Measurements from ENCODE around the gene KRT17.
"Not testable (repeated sequence)": the region's sequence is repeated elsewhere in the genome, so short reads cannot be mapped to it uniquely, and the experiment has no call there.

The KRT17 gene

DNA sequence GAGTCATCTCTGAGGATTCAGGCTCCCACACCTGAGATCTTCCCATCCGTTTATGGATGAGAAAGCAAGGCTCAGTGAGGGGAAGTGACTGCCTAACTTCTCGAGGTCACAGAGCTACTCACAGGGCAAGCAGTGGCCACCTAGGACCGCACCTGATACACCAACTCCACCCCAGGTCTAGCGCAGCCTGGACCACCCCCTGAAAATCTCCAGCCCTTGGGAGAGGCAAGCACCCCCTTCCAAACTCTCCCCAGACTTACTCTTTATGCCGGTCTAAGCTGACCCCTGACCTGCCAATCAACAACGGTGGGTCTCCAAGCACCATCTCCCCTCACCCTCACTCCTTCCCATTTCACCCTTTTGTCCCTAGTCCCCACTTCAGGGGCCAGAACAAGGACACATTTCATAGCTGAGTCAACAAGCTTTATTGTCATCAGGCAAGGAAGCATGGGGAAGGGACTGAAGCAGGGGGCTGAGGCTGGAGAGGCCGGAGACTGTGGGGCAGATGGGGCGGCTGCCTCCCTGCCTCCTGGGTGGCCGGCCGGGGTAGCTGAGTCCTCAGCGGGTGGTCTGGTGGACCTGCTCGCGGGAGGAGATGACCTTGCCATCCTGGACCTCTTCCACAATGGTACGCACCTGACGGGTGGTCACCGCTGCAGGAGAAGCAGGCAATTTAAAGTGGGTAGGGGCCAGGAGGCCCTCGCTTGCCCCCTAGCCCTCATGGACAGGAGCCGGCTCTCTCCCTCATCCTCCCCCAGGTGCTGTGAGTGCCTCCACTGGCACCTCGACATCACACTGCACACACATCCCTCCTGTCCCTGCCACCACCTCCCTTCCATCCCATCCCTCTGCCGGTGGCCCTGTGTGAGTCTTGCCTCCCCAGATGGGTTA is 5.1 kb downstream of the KRT17 start:
- DNase-seq: no peak

- DNase-seq: no peak
Observed at GRCh38 chr17:41618341-41619035, 5.9 kb downstream of the KRT17 start.

GRCh38 chr17:41617698-41618097 is 6.7 kb downstream of the KRT17 start:
- DNase-seq: no peak

- no peak for DNase-seq
Observed at GRCh38 chr17:41617136-41617535, 7.2 kb downstream of the KRT17 start.

DNA sequence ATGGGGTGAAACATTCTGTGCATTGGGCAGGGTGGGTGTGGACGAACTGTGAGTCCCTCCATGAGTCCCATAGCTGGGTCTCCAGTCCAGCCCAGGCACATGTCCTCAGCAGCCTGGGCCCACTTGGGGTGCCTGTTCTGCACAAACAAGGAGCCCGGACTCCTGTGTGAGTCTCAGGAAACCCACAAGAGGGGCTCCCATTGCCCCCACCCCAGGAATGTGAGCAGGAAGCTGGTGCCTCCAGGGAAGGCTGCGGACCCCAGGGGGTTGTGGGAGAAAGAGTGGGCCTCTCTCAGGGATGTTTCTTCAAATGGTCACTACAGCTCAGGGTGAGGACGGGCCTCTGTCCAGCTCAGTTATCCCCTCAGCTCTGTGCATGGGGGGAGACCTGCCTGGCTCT is 7.9 kb downstream of the KRT17 start:
- DNase-seq: not testable (repeated sequence)

- DNase-seq: no peak
Observed at GRCh38 chr17:41615454-41615853, 8.9 kb downstream of the KRT17 start.

DNA sequence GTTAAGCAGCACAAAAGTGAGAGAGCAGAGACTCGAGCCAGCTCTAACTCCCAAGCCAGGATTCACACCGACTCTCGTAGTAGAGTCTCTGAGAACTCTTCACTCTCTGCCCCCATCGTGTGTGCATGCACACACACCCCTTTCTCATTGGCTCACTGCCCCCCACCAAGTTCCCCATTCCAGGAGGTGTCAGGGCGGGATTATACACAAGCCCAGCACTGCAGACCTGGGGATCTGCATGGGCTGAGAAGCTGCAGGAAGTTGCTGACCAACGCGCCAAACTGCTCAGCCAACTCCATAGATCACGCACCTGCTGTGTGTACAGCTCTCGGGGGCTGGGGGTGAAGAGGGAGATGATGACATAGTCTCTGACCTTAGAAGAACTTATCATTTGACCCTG is 9.6 kb downstream of the KRT17 start:
- not testable (repeated sequence) for DNase-seq

- no peak for DNase-seq
Observed at GRCh38 chr17:41614098-41614497, 10.3 kb downstream of the KRT17 start.

DNA sequence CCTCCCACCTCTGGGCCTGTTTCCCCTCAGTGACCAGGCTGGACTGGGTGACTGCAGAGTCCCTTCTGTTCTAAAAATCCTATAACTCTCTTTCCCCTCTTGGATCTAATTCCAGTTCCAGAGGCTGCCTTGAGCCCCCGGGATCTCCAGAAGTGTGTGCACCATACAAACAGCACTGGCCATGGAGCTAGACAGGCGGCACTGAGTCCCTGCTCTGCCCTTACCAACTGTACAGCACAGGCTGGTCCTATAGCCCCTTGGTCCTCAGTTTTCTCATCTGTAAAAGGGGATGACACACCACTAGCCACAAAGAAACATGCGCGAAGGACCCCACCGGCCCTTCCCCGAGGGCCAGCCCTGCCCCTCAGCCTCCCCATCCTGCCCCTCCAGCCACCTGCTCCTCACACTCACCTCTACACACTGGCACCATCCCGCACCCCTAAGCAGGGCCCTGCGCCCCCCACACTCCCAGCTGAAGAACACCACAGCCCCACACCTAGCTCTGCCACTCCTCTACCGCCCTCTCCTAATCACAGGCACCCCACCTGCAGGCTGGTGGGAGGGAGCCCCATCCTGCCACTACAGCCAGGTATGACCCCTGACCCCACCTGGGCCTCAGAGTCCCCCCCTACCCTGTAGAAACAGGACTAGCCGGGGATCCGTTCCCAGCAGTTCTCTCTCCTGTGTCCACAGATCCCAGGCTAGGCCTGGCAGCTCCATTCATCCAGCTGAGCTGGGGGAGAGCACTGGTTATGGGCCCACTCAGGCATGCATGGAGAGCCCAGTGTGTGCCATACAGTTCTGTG is 10.9 kb downstream of the KRT17 start:
- no peak for DNase-seq

- not testable (repeated sequence) for DNase-seq
Observed at GRCh38 chr17:41612376-41613160, 11.8 kb downstream of the KRT17 start, which contains the start of gene KRT16. KRT16 (minus strand) TSS chr17:41612767; CDS start chr17:41612688, 79 bp downstream.

- no peak for DNase-seq
Observed at GRCh38 chr17:41610965-41611640, 13.3 kb downstream of the KRT17 start.

DNA sequence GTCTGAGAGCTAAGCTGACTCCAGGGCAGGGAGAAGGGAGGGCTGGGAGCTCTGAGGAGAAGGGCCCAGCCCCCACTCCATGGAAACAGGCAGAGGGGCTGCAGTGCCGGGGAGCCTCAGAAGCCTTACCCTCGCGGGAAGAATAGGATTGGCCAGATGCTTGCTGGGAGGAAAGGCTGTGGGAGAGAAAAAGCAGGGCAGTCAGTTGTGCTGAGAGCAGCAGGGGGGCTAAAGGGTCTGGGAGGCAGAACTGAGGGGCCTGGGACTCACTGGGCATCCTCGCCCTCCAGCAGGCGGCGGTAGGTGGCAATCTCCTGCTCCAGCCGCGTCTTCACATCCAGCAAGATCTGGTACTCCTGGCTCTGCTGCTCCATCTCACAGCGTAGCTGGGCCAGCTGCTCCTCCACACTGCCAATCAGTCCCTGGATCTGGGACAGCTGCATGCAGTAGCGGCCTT is 14.3 kb downstream of the KRT17 start:
- DNase-seq: not testable (repeated sequence)

DNA sequence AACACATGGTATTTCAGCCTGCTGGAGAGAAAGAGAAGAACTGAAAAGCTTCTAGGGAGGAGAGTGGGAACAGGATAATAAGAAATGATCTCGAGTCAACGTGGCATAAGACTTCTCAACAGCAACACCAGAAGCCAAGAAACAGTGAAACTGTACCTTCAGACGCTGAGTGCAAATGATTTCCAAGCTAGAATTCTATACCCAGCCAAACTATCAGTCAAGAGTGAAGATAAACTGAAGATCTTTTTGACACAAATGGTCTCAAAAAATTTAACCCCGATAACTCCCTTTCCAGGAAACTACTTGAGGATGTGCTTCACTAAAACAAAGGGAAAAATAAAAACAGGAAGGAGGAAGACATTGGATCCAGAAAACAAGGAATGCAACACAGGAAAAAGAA is 17.4 kb downstream of the KRT17 start:
- not testable (repeated sequence) for DNase-seq

DNA sequence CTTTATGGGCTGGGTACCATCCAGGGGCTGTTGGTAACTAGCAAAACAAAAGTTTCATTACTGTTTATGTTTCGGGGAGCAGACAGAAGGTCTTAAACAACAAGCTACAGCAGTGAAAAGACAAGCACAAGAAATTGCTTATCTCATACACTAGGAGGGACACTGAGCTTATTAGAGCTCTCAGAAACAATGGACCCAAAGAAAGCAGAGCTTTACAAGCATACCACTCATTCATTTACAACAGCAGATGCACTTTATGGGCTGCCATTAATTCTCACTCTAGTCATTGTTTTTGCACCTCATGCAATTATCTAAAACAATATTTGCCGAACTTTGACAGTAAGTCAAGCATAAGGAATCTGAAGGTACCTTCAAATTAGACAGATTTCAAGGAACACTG is 21.9 kb downstream of the KRT17 start:
- no peak for DNase-seq

DNA sequence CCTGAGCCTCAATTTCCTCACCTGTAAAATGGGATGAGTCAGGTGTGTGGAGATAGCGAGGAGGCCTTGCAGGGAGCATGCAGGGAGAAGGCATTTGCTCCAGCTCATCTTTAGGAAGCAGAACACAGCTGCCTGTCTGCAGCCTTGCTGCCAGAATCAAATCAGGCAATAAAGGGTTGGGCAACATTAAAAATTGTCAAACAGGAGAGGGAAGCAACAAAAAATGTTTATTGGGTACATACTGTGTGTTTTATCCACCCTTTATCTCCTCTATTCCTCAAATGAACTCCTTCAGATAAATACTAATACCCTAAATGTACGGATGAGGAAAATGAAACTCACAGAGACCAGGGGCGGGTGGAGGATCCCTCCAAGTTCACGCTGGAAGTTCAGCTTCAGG is 24.1 kb downstream of the KRT17 start:
- no peak for DNase-seq

DNA sequence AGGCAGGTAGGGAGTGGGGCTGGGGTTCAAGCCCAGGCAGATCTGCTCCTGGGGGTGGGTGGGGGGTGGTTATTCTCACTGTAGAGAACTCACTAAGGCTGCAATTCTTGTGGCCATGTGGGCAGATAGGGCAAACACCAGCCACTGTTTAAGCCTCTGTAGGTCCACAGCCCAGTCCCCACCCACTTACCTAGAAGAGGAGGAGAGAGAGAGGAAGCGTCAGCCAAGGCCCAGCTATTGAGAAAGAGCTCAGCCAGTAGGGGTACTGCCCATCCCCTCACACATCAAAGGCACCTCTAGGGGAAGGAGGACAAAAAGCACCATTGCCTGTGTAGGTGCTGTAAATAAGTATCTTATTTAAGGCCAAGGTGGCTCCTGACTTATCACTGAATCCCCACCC is 24.7 kb downstream of the KRT17 start:
- no peak for DNase-seq

- no peak for DNase-seq
Observed at GRCh38 chr17:41595585-41595984, 28.8 kb downstream of the KRT17 start.

GRCh38 chr17:41594363-41594915 is 29.9 kb downstream of the KRT17 start:
- DNase-seq: no peak

GRCh38 chr17:41593306-41593981 is 30.9 kb downstream of the KRT17 start:
- no peak for DNase-seq

- no peak for DNase-seq
Observed at GRCh38 chr17:41592601-41593305, 31.6 kb downstream of the KRT17 start.

Data from midbrain (tissue), 1 donor.